Measurements from ENCODE around the gene IL4I1. TPM values are rescaled to one million over a fixed set of nuclear protein-coding genes. Genes with fewer than 3 reads are reported as not detected.
A peak's percentile ranks its signal among the peaks of the same experiment; 100 is the strongest.

The IL4I1 gene
- total RNA-seq, 4 donors from 2014 or later, result 0.15 to 1.1 TPM; not detected in 2

GRCh38 chr19:49870309-49870901, 26.3 kb downstream of the IL4I1 start:
- no peak for DNase-seq
- no peak for TF ChIP-seq CTCF (IDR thresholded peaks at IDR 0.05 in 4 of 5, conservative IDR thresholded peaks at IDR 0.05 in 1 of 5)
- no peak for TF ChIP-seq POLR2A (IDR thresholded peaks at IDR 0.05)
- in situ Hi-C loops (cut with MboI; ENCODE audit: low sequenced_read_pairs in 4 of 4), result loop anchor here in 2 of 4 donors (10.0 kb wide), 1 partner anchor 56 kb away; the partner anchor contains the start of genes FUZ (in 2 of the 2) and MED25 (in 2 of the 2)
- Histone ChIP-seq H3K27me3 (no peaks in the 10 kb centered on the region), H3K27ac (peak overlapping the region; percentile 84 to 98 (median 96)), H3K36me3 (peaks cover 0 to 16% of the 10 kb centered on the region in 2 donors), H3K4me1 (peaks cover 57% of the 10 kb centered on the region in 2 donors), H3K9me3 (no peaks in the 10 kb centered on the region), H3K4me3 (peak overlapping the region; percentile 56 to 66 (median 61))
- ATAC-seq, result no peak
- intact Hi-C loops (cut with DNase I; ENCODE audit: low total_unique reads), result loop anchor here (10.0 kb wide), 1 partner anchor 1236 kb away; the partner anchor contains the start of gene DBP

GRCh38 chr19:49869484-49870308, 27.0 kb downstream of the IL4I1 start:
- ATAC-seq (peak; percentile 90 to 91), DNase-seq (peak; percentile 96 to 98)
- H3K4me3 ChIP-seq, result peak overlapping the region; percentile 56 to 66 (median 61)
- no peaks in the 10 kb centered on the region for H3K9me3 ChIP-seq
- in situ Hi-C loops (cut with MboI; ENCODE audit: low sequenced_read_pairs in 4 of 4) (loop anchor here in 2 of 4 donors (10.0 kb wide), 1 partner anchor 55 kb away; the partner anchor contains the start of genes FUZ (in 2 of the 2) and MED25 (in 2 of the 2)), intact Hi-C loops (cut with DNase I; ENCODE audit: low total_unique reads) (loop anchor here (10.0 kb wide), 1 partner anchor 1235 kb away; the partner anchor contains the start of gene DBP)
- TF ChIP-seq CTCF (IDR thresholded peaks at IDR 0.05 in 4 of 5, conservative IDR thresholded peaks at IDR 0.05 in 1 of 5), result peak in 2 of 5 experiments; percentile 22 to 28
- TF ChIP-seq POLR2A (IDR thresholded peaks at IDR 0.05), result peak; percentile 70 to 79
- H3K4me1 ChIP-seq, result peaks cover 55 to 56% of the 10 kb centered on the region in 2 donors
- H3K27me3 ChIP-seq, result no peaks in the 10 kb centered on the region
- peak overlapping the region; percentile 96 to 99 (median 98) for H3K27ac ChIP-seq
- H3K36me3 ChIP-seq, result peaks cover 0 to 14% of the 10 kb centered on the region in 2 donors

GRCh38 chr19:49869009-49869483, 27.6 kb downstream of the IL4I1 start:
- DNase-seq, result no peak
- Histone ChIP-seq H3K27me3 (no peaks in the 10 kb centered on the region), H3K36me3 (peaks cover 0 to 11% of the 10 kb centered on the region in 2 donors), H3K4me3 (peak overlapping the region; percentile 40 to 58 (median 55)), H3K4me1 (peaks cover 48 to 50% of the 10 kb centered on the region in 2 donors), H3K9me3 (no peaks in the 10 kb centered on the region), H3K27ac (peak overlapping the region; percentile 96 to 99 (median 98))
- intact Hi-C loops (cut with DNase I; ENCODE audit: low total_unique reads), result no loop called here
- in situ Hi-C loops (cut with MboI; ENCODE audit: low sequenced_read_pairs in 4 of 4), result no loop called here
- TF ChIP-seq CTCF (IDR thresholded peaks at IDR 0.05 in 4 of 5, conservative IDR thresholded peaks at IDR 0.05 in 1 of 5), result no peak
- peak in 1 of 2 donors; percentile 5 for ATAC-seq

- Histone ChIP-seq H3K4me3 (peak within 1 kb of the TSS; percentile 73 to 99 (median 88)), H3K4me1 (peaks cover 45 to 47% of the 10 kb centered on the region in 2 donors), H3K36me3 (peaks cover 0 to 15% of the 10 kb centered on the region in 2 donors), H3K9me3 (no peaks in the 10 kb centered on the region), H3K27me3 (no peaks in the 10 kb centered on the region), H3K27ac (peak within 1 kb of the TSS; percentile 96 to 99 (median 98))
- in situ Hi-C loops (cut with MboI; ENCODE audit: low sequenced_read_pairs in 4 of 4), result no loop called here
- peak; percentile 83 to 84 for DNase-seq
- peak; percentile 66 to 69 for ATAC-seq
- TF ChIP-seq POLR2A (IDR thresholded peaks at IDR 0.05) (peak; percentile 69 to 72), CTCF (IDR thresholded peaks at IDR 0.05 in 4 of 5, conservative IDR thresholded peaks at IDR 0.05 in 1 of 5) (no peak)
- intact Hi-C loops (cut with DNase I; ENCODE audit: low total_unique reads), result loop anchor here (1.0 to 2.0 kb wide), 3 partner anchors 9 to 191 kb away; partner anchors contain the start of gene PTOV1
These were observed 29.5 kb downstream of the IL4I1 start, which contains the start of gene PNKP for GRCh38 chr19:49866933-49867782. PNKP (minus strand) TSS chr19:49867576; CDS start chr19:49867204, 372 bp downstream.
